Uterus (tissue), 2 donors: ENCODE results near the gene ARHGAP8.

Experiments used
- CTCF ChIP-seq, 4 experiments: fragments of 200-600 bp in 2 of 4; fragments of 450-650 bp in 2 of 4; sonication (generic) in 2 of 4; IDR thresholded peaks; one replicate each; pipeline ENCODE4 v1.5.1; 2016 to 2019; ENCODE audit warnings: antibody characterized with exemption in 4 of 4, mild to moderate bottlenecking in 2 of 4, moderate library complexity in 1 of 4
- POLR2A ChIP-seq, 2 donors: fragments of 450-650 bp; IDR thresholded peaks; one replicate each; pipeline ENCODE4 v1.6.1; 2016; ENCODE audit warnings: antibody characterized with exemption in 2 of 2, mild to moderate bottlenecking in 1 of 2, moderate library complexity in 1 of 2

DNA sequence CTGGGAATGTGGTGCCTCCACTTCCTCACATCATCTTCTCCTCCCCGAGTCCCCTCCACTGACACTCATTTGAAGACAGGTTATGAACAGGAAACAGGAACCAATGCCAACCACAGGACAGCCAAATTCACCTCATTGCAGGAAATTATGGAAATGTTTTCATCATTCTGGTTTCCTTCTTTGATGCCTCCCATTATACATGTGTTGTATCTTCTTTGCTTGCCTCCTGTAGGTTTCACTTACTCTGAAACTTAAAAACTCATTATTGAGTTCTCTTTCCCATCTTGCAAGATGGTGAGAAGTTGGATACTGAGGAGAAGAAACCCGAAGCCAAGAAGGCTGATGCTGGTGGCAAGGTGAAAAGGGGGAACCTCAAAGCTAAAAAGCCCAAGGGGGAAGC is 148.9 kb downstream of the ARHGAP8 start:
- TF ChIP-seq CTCF (IDR thresholded peaks at IDR 0.05) (no peak), POLR2A (IDR thresholded peaks at IDR 0.05) (no peak)
